Neuronal stem cell (in vitro differentiated cells): ENCODE results near the gene RADX.

Source experiments
- DNase-seq: peaks from one replicate; pipeline ENCODE4 v3.0.0-alpha.2; 2013; ENCODE audit warnings: low spot score
- H2AFZ ChIP-seq: one replicate; pipeline ENCODE4 v1.6.1; 2013; ENCODE audit warnings: mild to moderate bottlenecking, low read length, inconsistent platforms
- H2AK5ac ChIP-seq: 2 replicates; pipeline ENCODE4 v1.6.1; 2013; ENCODE audit warnings: low read depth, mild to moderate bottlenecking, inconsistent platforms, low read length, moderate library complexity, mixed read lengths
- H2BK120ac ChIP-seq: 2 replicates; pipeline ENCODE4 v1.6.1; 2013; ENCODE audit warnings: low read depth, mild to moderate bottlenecking, inconsistent platforms, low read length, moderate library complexity, mixed read lengths
- H2BK12ac ChIP-seq: one replicate; pipeline ENCODE4 v1.6.1; 2013; ENCODE audit warnings: low read length, inconsistent platforms
- H2BK15ac ChIP-seq: 2 replicates; pipeline ENCODE4 v1.6.1; 2013; ENCODE audit warnings: mild to moderate bottlenecking, low read length, inconsistent platforms, mixed read lengths
- H2BK5ac ChIP-seq: one replicate; pipeline ENCODE4 v1.6.1; 2013; ENCODE audit warnings: inconsistent platforms, mild to moderate bottlenecking, low read length, moderate library complexity
- H3K14ac ChIP-seq: one replicate; pipeline ENCODE4 v1.6.1; 2013; ENCODE audit warnings: low read length, inconsistent platforms
- H3K18ac ChIP-seq: 2 replicates; pipeline ENCODE4 v1.6.1; 2013; ENCODE audit warnings: low read length, inconsistent platforms
- H3K23ac ChIP-seq: 2 replicates; pipeline ENCODE4 v1.6.1; 2013; ENCODE audit warnings: low read depth, mild to moderate bottlenecking, mixed read lengths, low read length, inconsistent platforms; ENCODE audit not compliant: poor library complexity
- H3K27ac ChIP-seq: replicated peaks from 3 replicates; pipeline ENCODE4 v1.5.1; 2013; ENCODE audit warnings: low read length, inconsistent platforms
- H3K27me3 ChIP-seq, 3 experiments: 2 replicates each; pipeline ENCODE4 v1.6.1; 2013; ENCODE audit warnings: low read length in 3 of 3, mild to moderate bottlenecking in 2 of 3, inconsistent platforms in 1 of 3, low read depth in 1 of 3, mixed read lengths in 1 of 3, moderate library complexity in 1 of 3; ENCODE audit not compliant: control insufficient read depth in 3 of 3, insufficient read depth in 3 of 3
- H3K36me3 ChIP-seq, 2 donors: replicated peaks in 1 of 2; 2 replicates each; pipeline ENCODE4 v1.6.1; 2013; ENCODE audit warnings: low read length in 2 of 2; ENCODE audit not compliant: control insufficient read depth in 2 of 2, insufficient read depth in 2 of 2
- H3K4ac ChIP-seq: 2 replicates; pipeline ENCODE4 v1.6.1; 2013; ENCODE audit warnings: inconsistent platforms, mild to moderate bottlenecking, low read length, moderate library complexity
- H3K4me1 ChIP-seq, 2 donors: 1 replicate in 1 of 2; 2 replicates in 1 of 2; pipeline ENCODE4 v1.6.1; 2013; ENCODE audit warnings: low read length in 2 of 2, low read depth in 1 of 2; ENCODE audit not compliant: control insufficient read depth in 2 of 2, insufficient read depth in 1 of 2
- H3K4me2 ChIP-seq: one replicate; pipeline ENCODE4 v1.6.1; 2013; ENCODE audit warnings: mild to moderate bottlenecking, low read length, inconsistent platforms; ENCODE audit not compliant: insufficient read depth, poor library complexity, severe bottlenecking
- H3K4me3 ChIP-seq, 2 donors: 2 replicates each; pipeline ENCODE4 v1.5.1; 2013; ENCODE audit warnings: low read length in 2 of 2, mild to moderate bottlenecking in 2 of 2, inconsistent platforms in 1 of 2, moderate library complexity in 1 of 2
- H3K79me1 ChIP-seq: one replicate; pipeline ENCODE4 v1.6.1; 2013; ENCODE audit warnings: low read depth, mild to moderate bottlenecking, inconsistent platforms, low read length, moderate library complexity
- H3K9ac ChIP-seq: one replicate; pipeline ENCODE4 v1.6.1; 2013; ENCODE audit warnings: mild to moderate bottlenecking, low read depth, low read length, inconsistent platforms; ENCODE audit not compliant: poor library complexity
- H3K9me3 ChIP-seq, 2 donors: replicated peaks in 1 of 2; 2 replicates each; pipeline versions ENCODE3 to v1.6.1; 2013; ENCODE audit warnings: low read length in 2 of 2, mild to moderate bottlenecking in 2 of 2, inconsistent platforms in 1 of 2, low read depth in 1 of 2, mixed read lengths in 1 of 2, moderate library complexity in 1 of 2; ENCODE audit not compliant: control insufficient read depth in 2 of 2, insufficient read depth in 1 of 2
- H4K8ac ChIP-seq: one replicate; pipeline ENCODE4 v1.6.1; 2013; ENCODE audit warnings: low read depth, mild to moderate bottlenecking, inconsistent platforms, low read length, moderate library complexity
- H4K91ac ChIP-seq: one replicate; pipeline ENCODE4 v1.6.1; 2013; ENCODE audit warnings: low read length, low read depth, mild to moderate bottlenecking, inconsistent platforms; ENCODE audit not compliant: poor library complexity
- WGBS, 2 donors: extraction: QIAGEN DNeasy Blood & Tissue Kit; methylation state at CpG; one replicate each; pipeline ENCODE4 v1.1.7; 2013; ENCODE audit warnings: missing lambda C conversion rate in 2 of 2, mixed read lengths in 1 of 2; ENCODE audit not compliant: insufficient read length in 2 of 2, insufficient replicate concordance in 1 of 2; ENCODE audit errors: extremely low coverage in 2 of 2; 5-methylcytosine and 5-hydroxymethylcytosine counted together

RADX gene

GRCh38 chrX:106581856-106582255 is 29.9 kb upstream of the RADX start:
- Histone ChIP-seq H3K4ac (no peak overlapping the region), H3K18ac (no peak overlapping the region), H2BK15ac (no peak overlapping the region), H3K9me3 (no peaks in the 10 kb centered on the region), H2BK12ac (no peak overlapping the region), H4K91ac (no peak overlapping the region), H3K36me3 (no peaks in the 10 kb centered on the region), H3K27me3 (no peaks in the 10 kb centered on the region), H3K4me3 (no peak overlapping the region), H3K9ac (no peak overlapping the region), H3K79me1 (no peaks in the 10 kb centered on the region), H2AK5ac (no peak overlapping the region), H3K23ac (no peak overlapping the region), H3K14ac (no peak overlapping the region), H2BK5ac (no peak overlapping the region), H3K4me2 (no peak overlapping the region), H3K4me1 (no peaks in the 10 kb centered on the region), H2AFZ (no peak overlapping the region), H4K8ac (no peak overlapping the region), H2BK120ac (no peak overlapping the region), H3K27ac (no peak overlapping the region)
- no CpG with 5 or more reads among the region's 1 CpG for WGBS, 2 donors
- no peak for DNase-seq

GRCh38 chrX:106585478-106585877 is 26.3 kb upstream of the RADX start:
- Histone ChIP-seq H3K36me3 (no peaks in the 10 kb centered on the region), H2BK12ac (no peak overlapping the region), H4K8ac (no peak overlapping the region), H3K4me2 (no peak overlapping the region), H4K91ac (no peak overlapping the region), H3K27ac (no peak overlapping the region), H3K27me3 (no peaks in the 10 kb centered on the region), H3K18ac (no peak overlapping the region), H2AK5ac (no peak overlapping the region), H3K14ac (no peak overlapping the region), H3K9ac (no peak overlapping the region), H2BK120ac (no peak overlapping the region), H3K9me3 (no peaks in the 10 kb centered on the region), H3K4ac (no peak overlapping the region), H2BK5ac (no peak overlapping the region), H3K4me3 (no peak overlapping the region), H2BK15ac (no peak overlapping the region), H3K4me1 (no peaks in the 10 kb centered on the region), H3K79me1 (no peaks in the 10 kb centered on the region), H3K23ac (no peak overlapping the region), H2AFZ (no peak overlapping the region)
- WGBS, 2 donors: no CpG with 5 or more reads among the region's 2 CpGs
- DNase-seq: no peak

- Histone ChIP-seq H3K4me3 (no peak overlapping the region), H4K91ac (no peak overlapping the region)
Measured at GRCh38 chrX:106588801-106589200, 23.0 kb upstream of the RADX start.

GRCh38 chrX:106599411-106599810 is 12.4 kb upstream of the RADX start:
- Histone ChIP-seq H3K4ac (no peak overlapping the region), H2BK120ac (no peak overlapping the region), H2BK15ac (no peak overlapping the region), H3K4me2 (no peak overlapping the region), H4K8ac (no peak overlapping the region), H2AFZ (no peak overlapping the region), H3K4me3 (no peak overlapping the region), H3K18ac (no peak overlapping the region), H3K4me1 (no peaks in the 10 kb centered on the region), H2BK12ac (no peak overlapping the region), H2AK5ac (no peak overlapping the region), H3K9me3 (no peaks in the 10 kb centered on the region), H3K9ac (no peak overlapping the region), H4K91ac (no peak overlapping the region), H3K14ac (no peak overlapping the region), H2BK5ac (no peak overlapping the region), H3K27me3 (no peaks in the 10 kb centered on the region), H3K23ac (no peak overlapping the region), H3K79me1 (no peaks in the 10 kb centered on the region), H3K36me3 (no peaks in the 10 kb centered on the region), H3K27ac (no peak overlapping the region)
- no CpG with 5 or more reads among the region's 2 CpGs for WGBS, 2 donors
- DNase-seq: no peak

More at GRCh38 chrX:106588801-106589200, 23.0 kb upstream of the RADX start:
- no peak for DNase-seq
- H4K8ac ChIP-seq: no peak overlapping the region
- no peak overlapping the region for H2BK5ac ChIP-seq
- no peak overlapping the region for H3K18ac ChIP-seq
- H3K27ac ChIP-seq: no peak overlapping the region
- no peaks in the 10 kb centered on the region for H3K36me3 ChIP-seq
- no peaks in the 10 kb centered on the region for H3K27me3 ChIP-seq
- no peaks in the 10 kb centered on the region for H3K79me1 ChIP-seq
- H2AK5ac ChIP-seq: no peak overlapping the region
- no peak overlapping the region for H2BK120ac ChIP-seq
- no peak overlapping the region for H2AFZ ChIP-seq
- no peak overlapping the region for H2BK12ac ChIP-seq
- no peak overlapping the region for H3K4me2 ChIP-seq
- no peak overlapping the region for H3K23ac ChIP-seq
- H3K14ac ChIP-seq: no peak overlapping the region
- WGBS, 2 donors: no CpG with 5 or more reads among the region's 2 CpGs
- H3K9me3 ChIP-seq: no peaks in the 10 kb centered on the region
- H3K4ac ChIP-seq: no peak overlapping the region
- no peaks in the 10 kb centered on the region for H3K4me1 ChIP-seq
- no peak overlapping the region for H3K9ac ChIP-seq
- no peak overlapping the region for H2BK15ac ChIP-seq
